ENCODE measurements around the gene SP110. TPM values are rescaled to one million over a fixed set of nuclear protein-coding genes. Genes with fewer than 3 reads are reported as not detected.

The SP110 gene
- total RNA-seq, 4 donors from 2014 or later = 20.3 to 39.6 (median 27.7) TPM

- no peak for TF ChIP-seq CTCF (IDR thresholded peaks at IDR 0.05; ENCODE audit: low read depth)
These were observed 14.1 kb downstream of the SP110 start for GRCh38 chr2:230205721-230206120.

- TF ChIP-seq CTCF (IDR thresholded peaks at IDR 0.05; ENCODE audit: low read depth) = no peak
These were observed 14.8 kb downstream of the SP110 start for GRCh38 chr2:230205034-230205433.

GRCh38 chr2:230203110-230203676 lies 16.6 kb downstream of the SP110 start:
- no peak for TF ChIP-seq CTCF (IDR thresholded peaks at IDR 0.05; ENCODE audit: low read depth)

- no peak for TF ChIP-seq CTCF (IDR thresholded peaks at IDR 0.05; ENCODE audit: low read depth)
These were observed 17.2 kb downstream of the SP110 start for GRCh38 chr2:230202430-230203109.

- no peak for TF ChIP-seq CTCF (IDR thresholded peaks at IDR 0.05; ENCODE audit: low read depth)
These were observed 34.8 kb downstream of the SP110 start for GRCh38 chr2:230184727-230185578.

GRCh38 chr2:230181195-230181594 lies 38.6 kb downstream of the SP110 start:
- no peak for TF ChIP-seq CTCF (IDR thresholded peaks at IDR 0.05; ENCODE audit: low read depth)

- no peak for TF ChIP-seq CTCF (IDR thresholded peaks at IDR 0.05; ENCODE audit: low read depth)
These were observed 39.9 kb downstream of the SP110 start for GRCh38 chr2:230179907-230180306.
